ENCODE data around the gene CTSZ. TPM values are rescaled to one million over a fixed set of nuclear protein-coding genes. Genes with fewer than 3 reads are reported as not detected.
"Not testable (repeated sequence)": the region's sequence is repeated elsewhere in the genome, so short reads cannot be mapped to it uniquely, and the experiment has no call there.

The CTSZ gene
- total RNA-seq, 1 donor from 2014 or later: 150 TPM

DNA sequence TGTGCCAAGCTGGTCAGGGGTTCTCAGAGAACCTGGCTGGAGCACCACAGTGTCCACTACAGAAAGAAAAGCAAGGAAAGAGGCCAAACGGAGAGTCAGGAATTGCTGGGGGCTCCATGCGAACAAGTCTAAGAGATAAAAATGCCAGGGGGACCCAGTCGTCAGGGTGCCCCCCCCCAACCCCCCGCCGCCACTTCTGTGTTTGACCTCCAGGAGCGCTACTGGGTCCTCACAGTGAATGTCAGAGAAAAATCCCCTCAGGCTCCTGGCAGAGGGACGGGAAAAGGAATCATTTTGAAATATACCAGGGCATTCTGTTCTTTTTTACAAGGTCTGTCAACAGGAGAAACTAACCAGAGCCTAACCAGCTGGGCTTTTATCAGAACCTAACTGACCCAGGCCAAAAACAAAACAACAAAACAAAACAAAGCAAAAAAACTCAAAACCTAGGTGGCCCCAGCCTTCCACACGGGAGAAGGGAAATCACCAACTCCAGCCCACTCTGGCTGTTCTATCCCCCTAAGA, 43.9 kb downstream of the CTSZ start:
- DNase-seq (ENCODE audit: low spot score): no peak
- TF ChIP-seq, protein P1, sequence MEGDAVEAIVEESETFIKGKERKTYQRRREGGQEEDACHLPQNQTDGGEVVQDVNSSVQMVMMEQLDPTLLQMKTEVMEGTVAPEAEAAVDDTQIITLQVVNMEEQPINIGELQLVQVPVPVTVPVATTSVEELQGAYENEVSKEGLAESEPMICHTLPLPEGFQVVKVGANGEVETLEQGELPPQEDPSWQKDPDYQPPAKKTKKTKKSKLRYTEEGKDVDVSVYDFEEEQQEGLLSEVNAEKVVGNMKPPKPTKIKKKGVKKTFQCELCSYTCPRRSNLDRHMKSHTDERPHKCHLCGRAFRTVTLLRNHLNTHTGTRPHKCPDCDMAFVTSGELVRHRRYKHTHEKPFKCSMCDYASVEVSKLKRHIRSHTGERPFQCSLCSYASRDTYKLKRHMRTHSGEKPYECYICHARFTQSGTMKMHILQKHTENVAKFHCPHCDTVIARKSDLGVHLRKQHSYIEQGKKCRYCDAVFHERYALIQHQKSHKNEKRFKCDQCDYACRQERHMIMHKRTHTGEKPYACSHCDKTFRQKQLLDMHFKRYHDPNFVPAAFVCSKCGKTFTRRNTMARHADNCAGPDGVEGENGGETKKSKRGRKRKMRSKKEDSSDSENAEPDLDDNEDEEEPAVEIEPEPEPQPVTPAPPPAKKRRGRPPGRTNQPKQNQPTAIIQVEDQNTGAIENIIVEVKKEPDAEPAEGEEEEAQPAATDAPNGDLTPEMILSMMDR (IDR thresholded peaks at IDR 0.05; ENCODE audit: unreplicated experiment): peak; percentile 18
- H3K27ac Mint-ChIP-seq (ENCODE audit: unreplicated experiment): no peak overlapping the region
- H3K27me3 Mint-ChIP-seq (ENCODE audit: unreplicated experiment): peaks cover 2% of the 10 kb centered on the region
- H3K4me3 Mint-ChIP-seq (ENCODE audit: unreplicated experiment): no peak overlapping the region
- H3K36me3 Mint-ChIP-seq (ENCODE audit: low read depth, unreplicated experiment): no peaks in the 10 kb centered on the region
- H3K9me3 Mint-ChIP-seq (ENCODE audit: unreplicated experiment): no peaks in the 10 kb centered on the region
- H3K4me1 Mint-ChIP-seq (ENCODE audit: unreplicated experiment): peaks cover 9% of the 10 kb centered on the region

DNA sequence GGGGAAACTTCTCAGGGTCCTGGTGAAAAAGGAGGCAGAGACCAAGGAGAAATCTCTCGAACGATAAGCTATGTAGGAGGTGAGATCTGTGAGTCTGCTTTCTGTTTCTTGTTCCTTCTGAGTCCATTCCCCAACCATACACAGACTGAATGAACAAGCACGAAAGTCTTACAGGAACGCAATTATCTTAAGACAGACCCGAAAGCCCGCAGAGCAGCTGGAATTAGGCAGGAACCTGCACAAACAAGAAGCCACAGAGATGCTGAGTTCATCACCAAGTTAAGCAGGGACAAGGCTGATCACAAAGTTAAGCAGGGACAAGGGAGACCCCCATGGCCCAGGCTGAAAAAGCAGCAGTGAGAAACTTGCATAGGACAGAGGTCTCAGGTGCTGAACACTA, 47.4 kb downstream of the CTSZ start:
- TF ChIP-seq, protein P1 (IDR thresholded peaks at IDR 0.05; ENCODE audit: unreplicated experiment): no peak
- H3K27me3 Mint-ChIP-seq (ENCODE audit: unreplicated experiment): peaks cover 2% of the 10 kb centered on the region
- H3K4me3 Mint-ChIP-seq (ENCODE audit: unreplicated experiment): no peak overlapping the region
- DNase-seq (ENCODE audit: low spot score): no peak
- no peak overlapping the region for H3K27ac Mint-ChIP-seq (ENCODE audit: unreplicated experiment)
- H3K4me1 Mint-ChIP-seq (ENCODE audit: unreplicated experiment): peaks cover 9% of the 10 kb centered on the region
- H3K36me3 Mint-ChIP-seq (ENCODE audit: low read depth, unreplicated experiment): no peaks in the 10 kb centered on the region
- H3K9me3 Mint-ChIP-seq (ENCODE audit: unreplicated experiment): no peaks in the 10 kb centered on the region

DNA sequence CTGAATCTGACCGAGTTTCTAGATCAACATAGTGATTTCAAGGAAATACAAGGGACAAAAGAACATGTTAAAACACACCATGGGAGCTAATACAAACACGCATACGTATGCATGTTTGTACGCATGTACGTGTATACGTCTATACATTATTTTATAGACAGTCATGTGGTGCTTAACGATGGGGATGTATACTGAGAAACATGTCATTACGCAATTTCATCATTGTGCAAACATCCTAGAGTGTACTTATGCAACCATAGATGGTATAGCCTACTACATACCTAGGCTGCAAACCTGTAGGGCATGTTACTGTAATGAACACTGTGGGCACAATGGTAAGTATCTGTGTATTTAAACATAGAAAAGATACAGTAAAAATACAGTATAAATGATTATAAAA, 51.0 kb downstream of the CTSZ start:
- Mint-ChIP-seq H3K4me3 (ENCODE audit: unreplicated experiment) (no peak overlapping the region), H3K27ac (ENCODE audit: unreplicated experiment) (no peak overlapping the region), H3K27me3 (ENCODE audit: unreplicated experiment) (no peaks in the 10 kb centered on the region), H3K9me3 (ENCODE audit: unreplicated experiment) (no peaks in the 10 kb centered on the region), H3K36me3 (ENCODE audit: low read depth, unreplicated experiment) (no peaks in the 10 kb centered on the region), H3K4me1 (ENCODE audit: unreplicated experiment) (peaks cover under 1% of the 10 kb centered on the region)
- TF ChIP-seq, protein P1 (IDR thresholded peaks at IDR 0.05; ENCODE audit: unreplicated experiment): no peak
- DNase-seq (ENCODE audit: low spot score): no peak

DNA sequence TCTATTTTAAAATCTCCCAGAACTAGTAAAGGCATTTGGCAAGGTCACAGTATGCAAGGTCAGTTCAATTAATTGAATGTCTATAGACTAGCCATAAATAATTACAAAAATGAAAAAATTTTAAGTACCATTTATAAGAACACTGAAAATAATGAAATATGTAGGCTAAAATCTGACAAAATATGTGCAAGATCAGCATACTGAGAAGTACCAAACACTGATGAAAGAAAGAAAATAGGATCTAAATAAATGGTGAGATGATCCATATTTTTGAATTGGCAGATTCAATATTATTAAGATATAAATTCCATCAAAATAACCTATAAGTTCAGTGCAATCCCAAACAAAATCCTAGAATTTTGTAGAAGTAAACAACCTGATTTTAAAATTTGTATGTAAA, 54.0 kb downstream of the CTSZ start:
- Mint-ChIP-seq H3K36me3 (ENCODE audit: low read depth, unreplicated experiment) (no peaks in the 10 kb centered on the region), H3K27ac (ENCODE audit: unreplicated experiment) (no peak overlapping the region), H3K9me3 (ENCODE audit: unreplicated experiment) (no peaks in the 10 kb centered on the region), H3K27me3 (ENCODE audit: unreplicated experiment) (no peaks in the 10 kb centered on the region), H3K4me1 (ENCODE audit: unreplicated experiment) (no peaks in the 10 kb centered on the region), H3K4me3 (ENCODE audit: unreplicated experiment) (no peak overlapping the region)
- DNase-seq (ENCODE audit: low spot score): no peak
- TF ChIP-seq, protein P1 (IDR thresholded peaks at IDR 0.05; ENCODE audit: unreplicated experiment): no peak

DNA sequence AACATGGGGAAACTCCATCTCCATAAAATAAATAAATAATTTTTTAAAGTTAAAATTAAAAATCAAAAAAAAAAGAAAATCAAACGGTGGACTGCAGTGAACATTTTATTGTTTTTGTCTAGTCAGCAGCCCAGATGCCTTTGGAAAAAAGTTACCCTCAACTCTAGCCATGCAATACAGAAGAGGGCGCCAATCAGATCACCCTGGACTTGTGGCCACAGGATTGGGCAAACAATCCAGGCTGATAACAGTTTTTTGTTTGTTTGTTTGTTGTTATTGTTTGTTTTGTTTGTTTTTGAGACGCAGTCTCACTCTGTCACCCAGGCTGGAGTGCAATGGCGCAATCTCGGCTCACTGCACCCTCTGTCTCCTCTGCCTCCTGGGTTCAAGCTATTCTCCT, 56.5 kb downstream of the CTSZ start:
- H3K9me3 Mint-ChIP-seq (ENCODE audit: unreplicated experiment): no peaks in the 10 kb centered on the region
- H3K4me1 Mint-ChIP-seq (ENCODE audit: unreplicated experiment): peaks cover 3% of the 10 kb centered on the region
- no peak overlapping the region for H3K4me3 Mint-ChIP-seq (ENCODE audit: unreplicated experiment)
- H3K27me3 Mint-ChIP-seq (ENCODE audit: unreplicated experiment): no peaks in the 10 kb centered on the region
- DNase-seq (ENCODE audit: low spot score): no peak
- TF ChIP-seq, protein P1 (IDR thresholded peaks at IDR 0.05; ENCODE audit: unreplicated experiment): no peak
- no peaks in the 10 kb centered on the region for H3K36me3 Mint-ChIP-seq (ENCODE audit: low read depth, unreplicated experiment)
- no peak overlapping the region for H3K27ac Mint-ChIP-seq (ENCODE audit: unreplicated experiment)

DNA sequence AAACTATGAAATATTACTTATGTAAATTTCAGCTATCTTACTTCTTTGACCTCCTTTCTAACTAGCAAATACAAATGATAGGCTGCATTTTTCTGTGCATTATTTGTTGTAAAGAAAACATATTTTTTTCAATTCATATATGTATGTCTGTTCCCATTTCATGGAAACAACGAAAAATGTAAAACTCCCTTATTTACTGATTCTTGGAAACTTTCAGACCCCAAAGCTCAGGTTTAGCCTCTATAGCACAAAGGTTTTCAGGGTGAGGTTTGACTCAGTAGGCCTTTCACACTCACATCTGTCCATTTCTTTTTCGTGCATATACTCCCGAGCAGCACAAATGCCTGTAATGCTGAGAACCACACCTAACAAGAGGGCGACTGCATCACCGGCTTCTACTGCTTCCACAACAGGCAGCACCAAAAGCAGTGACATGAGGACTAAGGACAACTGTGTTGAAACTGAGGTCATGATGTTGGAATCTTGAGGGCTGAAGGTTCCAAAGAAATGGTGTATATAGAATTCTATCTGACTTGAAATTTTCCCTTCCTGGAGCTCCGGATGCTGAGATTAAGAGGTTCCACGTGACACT, 59.2 kb downstream of the CTSZ start:
- DNase-seq (ENCODE audit: low spot score); H3K36me3 Mint-ChIP-seq (ENCODE audit: low read depth, unreplicated experiment); H3K9me3 Mint-ChIP-seq (ENCODE audit: unreplicated experiment); H3K27me3 Mint-ChIP-seq (ENCODE audit: unreplicated experiment); H3K4me3 Mint-ChIP-seq (ENCODE audit: unreplicated experiment); H3K27ac Mint-ChIP-seq (ENCODE audit: unreplicated experiment); H3K4me1 Mint-ChIP-seq (ENCODE audit: unreplicated experiment): not testable (repeated sequence)
